Measurements from ENCODE around the gene ZNF280A. TPM values are rescaled to one million over a fixed set of nuclear protein-coding genes. Genes with fewer than 3 reads are reported as not detected.

The ZNF280A gene
- polyA plus RNA-seq, 3 donors: not detected

DNA sequence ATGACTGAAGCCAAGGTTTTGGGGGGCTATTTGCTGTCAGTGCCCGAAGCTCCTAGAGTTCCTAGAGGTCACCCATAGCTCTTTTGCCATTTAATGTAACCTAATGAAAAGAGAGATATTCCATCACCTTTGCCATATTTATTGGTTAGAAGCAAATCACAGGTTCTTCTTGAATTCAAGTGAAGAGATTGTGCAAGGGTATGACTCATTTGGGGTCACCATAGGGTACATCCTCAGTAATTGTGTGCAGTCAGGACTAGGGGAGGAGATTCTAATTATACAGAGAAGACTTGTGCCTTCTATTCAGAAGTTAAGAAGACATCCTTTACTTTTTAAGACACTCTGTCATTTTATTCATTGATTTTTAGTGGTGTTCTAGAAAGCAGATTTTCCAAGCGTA lies 45.9 kb upstream of the ZNF280A start:
- TF ChIP-seq, protein P1, sequence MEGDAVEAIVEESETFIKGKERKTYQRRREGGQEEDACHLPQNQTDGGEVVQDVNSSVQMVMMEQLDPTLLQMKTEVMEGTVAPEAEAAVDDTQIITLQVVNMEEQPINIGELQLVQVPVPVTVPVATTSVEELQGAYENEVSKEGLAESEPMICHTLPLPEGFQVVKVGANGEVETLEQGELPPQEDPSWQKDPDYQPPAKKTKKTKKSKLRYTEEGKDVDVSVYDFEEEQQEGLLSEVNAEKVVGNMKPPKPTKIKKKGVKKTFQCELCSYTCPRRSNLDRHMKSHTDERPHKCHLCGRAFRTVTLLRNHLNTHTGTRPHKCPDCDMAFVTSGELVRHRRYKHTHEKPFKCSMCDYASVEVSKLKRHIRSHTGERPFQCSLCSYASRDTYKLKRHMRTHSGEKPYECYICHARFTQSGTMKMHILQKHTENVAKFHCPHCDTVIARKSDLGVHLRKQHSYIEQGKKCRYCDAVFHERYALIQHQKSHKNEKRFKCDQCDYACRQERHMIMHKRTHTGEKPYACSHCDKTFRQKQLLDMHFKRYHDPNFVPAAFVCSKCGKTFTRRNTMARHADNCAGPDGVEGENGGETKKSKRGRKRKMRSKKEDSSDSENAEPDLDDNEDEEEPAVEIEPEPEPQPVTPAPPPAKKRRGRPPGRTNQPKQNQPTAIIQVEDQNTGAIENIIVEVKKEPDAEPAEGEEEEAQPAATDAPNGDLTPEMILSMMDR (IDR thresholded peaks at IDR 0.05): no peak
- peak in 1 of 3 donors; percentile 24 for DNase-seq
- peaks cover 7 to 19% (median 12%) of the 10 kb centered on the region in 3 donors for H3K27me3 Mint-ChIP-seq (ENCODE audit: low read depth in 3 of 3)

DNA sequence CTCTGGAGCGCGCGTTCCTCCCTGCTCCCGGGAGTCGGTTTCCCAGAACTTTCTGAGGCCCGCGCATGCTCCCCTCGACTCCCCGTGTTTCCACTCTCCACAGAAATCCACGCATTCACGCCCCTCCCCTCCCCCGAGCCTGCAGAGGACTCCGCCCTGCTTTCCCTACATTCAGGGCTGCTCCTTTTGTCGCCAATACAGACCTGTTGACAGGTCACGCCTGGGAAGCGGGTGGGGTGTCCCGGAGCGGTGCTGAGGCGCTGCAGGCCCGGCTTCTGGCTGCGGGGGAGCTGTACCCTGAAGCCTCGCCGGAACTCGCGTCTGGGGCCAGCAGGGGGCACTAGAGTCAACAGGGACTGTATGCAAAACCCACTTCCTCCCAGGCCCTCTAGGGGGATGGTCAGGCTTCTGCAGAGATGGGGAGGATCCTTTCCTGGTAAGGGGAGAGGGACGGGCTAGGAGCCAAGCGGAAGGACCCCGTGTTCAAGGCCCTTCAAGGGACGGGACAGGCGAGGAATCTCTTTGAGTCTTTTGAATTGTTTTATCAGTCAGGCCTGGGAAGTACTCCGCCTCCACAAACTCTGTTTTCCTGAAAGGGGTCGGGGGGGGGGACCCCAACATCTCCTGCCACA lies 39.0 kb upstream of the ZNF280A start, which contains the start of gene PRAME:
Gene PRAME (minus strand): TSS at position 294 of the 632 bp plus-strand sequence. CDS start 2,433 bp downstream, outside the sequence.
- Histone ChIP-seq H3K9ac (ENCODE audit: insufficient read depth, low read length, poor library complexity, severe bottlenecking) (no peak within 1 kb of the TSS), H3K79me2 (ENCODE audit: insufficient read depth, low read length) (no peaks in the 10 kb centered on the region), H3K27me3 (ENCODE audit: control insufficient read depth in 2 of 2, insufficient read depth in 2 of 2, low read length in 2 of 2) (no peaks in the 10 kb centered on the region), H3K4me2 (replicated peaks; ENCODE audit: extremely low read depth, low read length, poor library complexity, severe bottlenecking) (no peak within 1 kb of the TSS), H3K36me3 (replicated peaks in 1 of 2; ENCODE audit: control insufficient read depth in 1 of 2, insufficient read depth in 2 of 2, low read length in 2 of 2) (no peaks in the 10 kb centered on the region), H4K20me1 (ENCODE audit: insufficient read depth, low read length) (no peaks in the 10 kb centered on the region), H3K27ac (ENCODE audit: low read depth in 1 of 2, low read length in 2 of 2) (no peak within 1 kb of the TSS), H3K4me1 (ENCODE audit: control insufficient read depth in 1 of 2, insufficient read depth in 2 of 2, low read length in 2 of 2) (peaks cover 5 to 19% of the 10 kb centered on the region in 2 donors), H3K9me3 (replicated peaks in 1 of 2; ENCODE audit: control insufficient read depth in 1 of 2, insufficient read depth in 1 of 2, low read length in 2 of 2) (no peaks in the 10 kb centered on the region), H2AFZ (ENCODE audit: insufficient read depth, low read depth, low read length, poor library complexity, severe bottlenecking) (no peak within 1 kb of the TSS), H3K4me3 (replicated peaks in 1 of 3; ENCODE audit: low read depth in 2 of 3, low read length in 3 of 3) (no peak within 1 kb of the TSS)
- H3K27ac Mint-ChIP-seq: peak within 1 kb of the TSS in 1 of 7 donors; percentile 30
- no peaks in the 10 kb centered on the region for H3K36me3 Mint-ChIP-seq
- intact Hi-C loops (cut with micrococcal nuclease): no loop called here
- H3K27me3 Mint-ChIP-seq (ENCODE audit: low read depth in 3 of 3): peaks cover 0 to 2% (median 0%) of the 10 kb centered on the region in 3 donors
- 60% methylated on average over 24 of the region's 32 CpGs for WGBS (ENCODE audit: insufficient coverage)
- peak; percentile 31 to 64 (median 42) for DNase-seq
- H3K9me3 Mint-ChIP-seq: peaks cover 0 to 4% (median 1%) of the 10 kb centered on the region in 7 donors
- peaks cover 16% of the 10 kb centered on the region for H3K4me1 Mint-ChIP-seq
- H3K4me3 Mint-ChIP-seq: no peak within 1 kb of the TSS
- TF ChIP-seq, protein P1 (IDR thresholded peaks at IDR 0.05): peak; percentile 85

More for the DNA sequence above, 45.9 kb upstream of the ZNF280A start:
- Histone ChIP-seq H3K4me2 (replicated peaks; ENCODE audit: extremely low read depth, low read length, poor library complexity, severe bottlenecking) (no peak overlapping the region), H3K27ac (ENCODE audit: low read depth in 1 of 2, low read length in 2 of 2) (no peak overlapping the region), H3K4me3 (replicated peaks in 1 of 3; ENCODE audit: low read depth in 2 of 3, low read length in 3 of 3) (no peak overlapping the region), H2AFZ (ENCODE audit: insufficient read depth, low read depth, low read length, poor library complexity, severe bottlenecking) (no peak overlapping the region), H3K79me2 (ENCODE audit: insufficient read depth, low read length) (no peaks in the 10 kb centered on the region), H3K4me1 (ENCODE audit: control insufficient read depth in 1 of 2, insufficient read depth in 2 of 2, low read length in 2 of 2) (no peaks in the 10 kb centered on the region), H3K9me3 (replicated peaks in 1 of 2; ENCODE audit: control insufficient read depth in 1 of 2, insufficient read depth in 1 of 2, low read length in 2 of 2) (peaks cover 0 to 3% of the 10 kb centered on the region in 2 donors), H4K20me1 (ENCODE audit: insufficient read depth, low read length) (no peaks in the 10 kb centered on the region), H3K9ac (ENCODE audit: insufficient read depth, low read length, poor library complexity, severe bottlenecking) (no peak overlapping the region), H3K36me3 (replicated peaks in 1 of 2; ENCODE audit: control insufficient read depth in 1 of 2, insufficient read depth in 2 of 2, low read length in 2 of 2) (no peaks in the 10 kb centered on the region), H3K27me3 (ENCODE audit: control insufficient read depth in 2 of 2, insufficient read depth in 2 of 2, low read length in 2 of 2) (peaks cover 0 to 4% of the 10 kb centered on the region in 2 donors)
- H3K4me3 Mint-ChIP-seq: no peak overlapping the region
- H3K36me3 Mint-ChIP-seq: no peaks in the 10 kb centered on the region
- peaks cover 0 to 7% (median 5%) of the 10 kb centered on the region in 7 donors for H3K9me3 Mint-ChIP-seq
- WGBS (ENCODE audit: insufficient coverage): no CpG with 5 or more reads among the region's 2 CpGs
- no peaks in the 10 kb centered on the region for H3K4me1 Mint-ChIP-seq
- intact Hi-C loops (cut with micrococcal nuclease): no loop called here
- H3K27ac Mint-ChIP-seq: no peak overlapping the region

Measured in CD14-positive monocyte (primary cell).